GM19351 (cell line): ENCODE results near the gene FGR.

ENCODE experiments used
- ATAC-seq: cut with Tn5 transposase; IDR thresholded peaks from one replicate; pipeline ENCODE4 v1.9.1; 2021; ENCODE audit warnings: mild to moderate bottlenecking, moderate library complexity; ENCODE audit not compliant: unreplicated experiment

The FGR gene

DNA sequence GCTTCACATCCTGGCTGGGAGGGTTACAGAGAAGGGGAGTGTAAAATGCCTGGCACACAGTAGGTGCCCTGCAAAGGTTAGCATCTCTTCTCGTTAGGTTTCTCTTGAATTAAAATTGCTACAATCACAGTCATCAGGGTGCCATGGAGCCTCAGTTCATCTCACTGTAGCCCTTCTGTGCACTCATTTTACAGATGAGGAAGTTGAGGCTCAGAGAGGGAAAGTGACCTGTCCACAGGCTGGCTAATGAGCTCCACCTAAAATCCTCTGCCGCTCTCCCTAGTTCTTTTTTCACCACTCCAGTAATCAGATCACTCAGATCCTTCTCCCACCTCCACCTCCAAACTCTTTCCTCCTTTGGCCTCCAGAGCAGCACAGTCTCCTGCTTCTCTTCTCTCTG lies 17.6 kb downstream of the FGR start:
- ATAC-seq, result no peak

GRCh38 chr1:27616441-27616840 lies 18.5 kb downstream of the FGR start:
- no peak for ATAC-seq

GRCh38 chr1:27615346-27616192 lies 19.4 kb downstream of the FGR start:
- no peak for ATAC-seq

DNA sequence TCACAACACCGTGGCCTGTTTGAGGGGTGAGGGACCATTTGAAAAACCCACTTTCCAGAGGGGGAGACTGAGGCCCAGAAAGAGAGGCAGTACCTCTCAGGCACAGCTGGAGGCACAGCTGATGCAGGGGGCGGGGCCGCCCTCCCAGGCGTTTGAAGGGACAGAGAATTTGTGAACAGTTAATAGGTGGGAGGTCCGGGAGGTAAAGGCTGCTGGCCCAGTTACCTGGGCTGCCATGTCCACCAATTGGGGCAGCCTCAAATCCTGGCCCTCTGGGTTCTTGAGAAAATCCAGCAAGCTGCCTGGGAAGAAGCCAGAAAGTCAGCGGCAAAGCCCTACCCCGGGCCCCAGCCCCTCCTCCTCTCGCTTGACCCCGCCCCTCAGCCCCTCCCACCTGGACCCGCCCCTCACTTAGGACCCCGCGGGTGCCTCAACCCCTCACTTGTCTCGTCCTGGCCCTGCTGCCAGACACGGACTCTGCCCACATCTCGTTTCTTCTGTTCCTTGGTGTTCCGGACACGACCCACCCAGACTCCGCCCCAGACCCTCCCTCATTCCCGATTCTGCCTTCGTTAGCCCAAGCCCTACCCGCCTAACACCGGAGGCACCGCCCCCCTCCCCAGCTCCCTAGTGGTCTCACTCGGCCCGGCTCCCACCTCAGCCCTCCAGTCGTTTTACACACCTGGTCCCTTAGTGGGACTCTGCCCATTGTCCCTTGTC lies 20.2 kb downstream of the FGR start:
- ATAC-seq, result no peak

DNA sequence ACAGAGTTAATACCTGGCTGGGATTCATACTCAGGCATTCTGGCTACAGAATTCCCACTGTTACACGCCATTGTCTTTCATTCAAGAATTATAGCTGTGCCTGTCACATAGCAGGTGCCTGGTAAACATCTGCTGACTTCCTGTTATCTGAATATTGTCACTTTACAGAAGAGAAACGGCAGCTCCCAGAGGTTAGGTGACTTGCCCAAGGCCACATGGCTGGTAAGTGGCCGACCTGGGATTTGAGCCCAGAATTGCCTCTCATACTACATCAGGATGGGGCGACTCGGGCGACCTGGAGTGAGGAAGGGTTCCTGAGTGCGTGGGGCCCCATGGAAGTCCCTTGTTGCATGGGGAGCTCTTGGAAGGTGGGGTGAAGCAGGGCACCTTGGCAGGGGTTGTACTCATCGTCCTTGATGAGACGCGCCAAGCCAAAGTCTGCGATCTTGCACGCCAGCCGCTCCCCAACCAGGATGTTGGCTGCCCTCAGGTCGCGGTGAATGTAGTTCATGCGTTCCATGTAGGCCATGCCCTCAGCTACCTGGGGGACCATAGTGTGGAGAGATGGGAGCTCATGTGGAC lies 20.9 kb downstream of the FGR start:
- no peak for ATAC-seq

DNA sequence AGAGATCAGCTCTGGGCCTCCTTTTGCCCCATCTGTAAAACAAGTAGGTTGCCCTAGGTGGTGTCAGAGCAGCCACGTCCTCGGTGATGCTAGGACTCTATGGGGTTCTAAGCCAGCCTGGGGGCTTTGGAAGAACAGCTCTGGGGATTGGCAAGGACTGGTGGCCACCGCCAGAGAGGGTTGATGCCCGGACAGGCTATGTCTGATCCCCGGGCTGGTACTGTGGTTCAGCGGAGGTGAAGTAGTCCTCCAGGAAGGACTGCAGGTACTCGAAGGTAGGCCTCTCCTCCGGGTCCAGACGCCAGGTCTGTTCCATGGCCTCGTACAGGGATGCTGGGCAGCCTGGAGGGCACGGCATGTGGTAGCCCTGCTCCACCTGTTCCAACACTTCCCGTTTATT lies 22.3 kb downstream of the FGR start:
- no peak for ATAC-seq

DNA sequence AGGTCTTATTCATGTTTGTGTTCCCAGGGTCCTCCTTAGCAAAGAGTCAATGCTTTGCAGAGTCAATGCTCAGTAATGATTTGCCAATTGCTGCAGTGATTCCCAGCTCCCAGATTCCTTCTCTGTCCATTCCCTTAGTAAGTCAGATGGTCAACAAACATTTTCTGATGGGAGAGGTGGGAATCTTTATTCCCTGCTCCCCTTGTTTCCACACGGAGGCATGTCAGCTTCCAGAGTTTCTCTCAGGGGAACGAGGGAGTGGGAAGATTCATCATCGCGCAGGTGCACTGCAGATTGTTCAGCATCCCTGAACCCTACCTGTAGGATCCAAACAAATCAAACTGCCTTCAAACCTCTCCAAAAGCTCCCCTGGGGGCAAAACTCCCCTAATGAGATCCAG lies 23.5 kb downstream of the FGR start:
- ATAC-seq, result no peak

DNA sequence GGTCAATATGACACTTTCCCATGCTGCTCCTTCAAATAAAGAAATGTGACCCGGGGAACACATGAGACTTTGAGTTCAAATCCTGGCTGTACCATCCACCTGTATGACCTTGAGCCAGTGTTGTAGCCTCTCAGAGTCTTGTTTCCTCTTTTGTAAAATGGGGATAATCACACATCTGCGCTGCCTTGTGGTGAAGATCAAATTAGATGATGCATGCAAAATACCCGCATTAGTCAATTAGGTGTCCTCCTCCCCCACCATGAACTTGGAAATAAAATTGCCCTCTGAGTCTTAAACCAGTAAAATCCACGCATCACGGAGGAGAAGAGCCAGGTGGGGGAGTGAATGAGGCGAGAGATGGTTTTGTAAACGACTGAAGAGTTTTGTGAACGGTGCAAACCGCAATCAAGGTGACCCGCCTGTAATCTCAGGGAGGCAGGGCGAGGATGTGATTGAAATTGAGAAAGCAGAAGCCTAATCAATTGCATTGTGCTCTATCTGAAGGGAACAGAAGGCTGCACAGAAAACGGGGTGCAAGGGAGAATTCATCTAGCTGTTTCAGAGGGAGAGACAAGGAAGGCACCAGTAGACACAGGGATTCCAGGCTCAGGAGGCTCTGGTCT lies 25.3 kb downstream of the FGR start:
- no peak for ATAC-seq

DNA sequence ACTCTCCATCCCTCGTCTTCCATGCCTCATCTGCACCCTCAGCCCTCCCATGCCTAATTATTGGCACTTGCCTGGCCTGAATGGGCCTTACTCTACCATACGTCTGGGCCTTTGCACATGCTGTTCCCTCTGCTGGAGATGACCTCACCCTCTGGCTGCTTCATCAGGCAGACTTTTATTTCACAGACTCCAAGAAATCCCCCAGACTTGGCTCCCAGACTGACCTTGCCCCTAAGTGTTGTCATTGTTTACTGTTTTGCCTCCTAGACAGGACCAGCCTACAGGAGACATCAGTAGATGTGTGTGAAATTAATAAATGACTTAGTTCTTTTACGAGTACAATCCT lies 25.8 kb downstream of the FGR start:
- no peak for ATAC-seq

- ATAC-seq, result no peak
Measured at GRCh38 chr1:27607239-27607804, 27.7 kb downstream of the FGR start.

DNA sequence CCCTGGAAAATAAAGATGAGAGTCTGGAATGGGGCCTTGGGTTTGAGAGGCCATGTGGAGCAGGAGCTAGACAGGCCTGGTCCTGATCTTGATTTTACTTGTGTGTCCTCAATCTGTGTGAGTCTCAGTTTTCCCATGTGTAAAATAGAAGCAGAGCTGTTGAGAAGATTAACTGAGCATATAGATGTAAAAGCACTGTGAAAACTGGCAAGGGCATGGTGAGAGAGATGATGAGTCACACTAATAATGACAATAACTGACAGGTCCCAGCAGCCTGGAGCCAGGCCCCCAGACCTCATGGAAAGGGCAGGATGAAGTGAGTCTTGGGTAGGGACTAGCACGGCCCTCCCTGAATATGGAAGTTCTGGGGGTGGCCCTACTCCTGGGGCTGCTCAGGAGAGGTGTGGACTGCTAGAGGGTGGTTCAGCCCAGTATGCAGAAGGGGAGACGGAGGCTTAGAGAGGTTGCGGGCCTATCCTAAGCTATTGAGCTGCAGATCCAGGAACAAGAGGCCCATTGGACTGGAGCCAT lies 28.2 kb downstream of the FGR start:
- no peak for ATAC-seq

DNA sequence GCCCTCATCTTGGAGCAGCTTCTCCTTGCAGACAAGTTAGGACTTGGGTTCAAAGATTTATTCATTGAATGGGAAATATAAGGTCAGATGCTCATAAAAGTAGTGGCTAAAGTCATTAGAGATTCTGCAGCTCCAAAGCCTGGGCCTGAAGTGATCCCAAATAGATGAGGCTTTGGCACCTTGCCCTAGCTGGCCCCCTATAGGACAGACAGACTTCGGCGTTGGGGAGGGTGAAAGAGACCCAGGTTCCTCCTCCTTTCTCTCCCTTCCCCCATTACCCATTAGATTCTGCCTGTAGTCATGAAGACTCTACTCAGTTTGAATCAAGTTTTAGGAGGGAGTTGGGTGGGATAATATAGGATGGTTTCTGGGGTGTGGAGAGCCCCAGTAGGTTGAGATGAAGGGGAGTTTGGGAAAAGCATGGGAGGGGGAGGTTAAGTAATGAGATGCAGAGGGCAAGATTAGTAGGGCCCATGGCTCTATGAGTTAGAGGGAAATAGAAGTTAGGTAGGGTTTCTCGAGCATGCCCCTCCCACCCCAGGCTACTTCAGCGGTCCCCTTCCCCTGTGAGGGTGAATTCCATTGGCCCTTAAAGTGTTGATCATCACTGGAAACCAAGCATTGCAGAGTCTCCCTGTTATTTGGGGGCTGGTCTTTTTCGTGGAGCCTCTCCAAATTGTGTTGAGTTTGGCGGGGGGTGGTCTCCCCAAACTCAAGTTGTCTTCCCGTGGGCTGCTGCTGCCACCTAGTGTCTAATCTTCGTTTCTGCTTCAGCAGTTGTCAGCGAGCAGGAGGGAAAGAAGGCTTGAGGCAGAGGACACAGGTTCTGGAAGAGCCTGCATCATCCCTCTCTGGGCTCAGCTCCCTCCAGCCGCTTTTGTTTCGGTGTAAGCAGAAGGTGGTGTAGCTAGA lies 28.9 kb downstream of the FGR start:
- no peak for ATAC-seq

- no peak for ATAC-seq
Measured at GRCh38 chr1:27605300-27605766, 29.7 kb downstream of the FGR start.

DNA sequence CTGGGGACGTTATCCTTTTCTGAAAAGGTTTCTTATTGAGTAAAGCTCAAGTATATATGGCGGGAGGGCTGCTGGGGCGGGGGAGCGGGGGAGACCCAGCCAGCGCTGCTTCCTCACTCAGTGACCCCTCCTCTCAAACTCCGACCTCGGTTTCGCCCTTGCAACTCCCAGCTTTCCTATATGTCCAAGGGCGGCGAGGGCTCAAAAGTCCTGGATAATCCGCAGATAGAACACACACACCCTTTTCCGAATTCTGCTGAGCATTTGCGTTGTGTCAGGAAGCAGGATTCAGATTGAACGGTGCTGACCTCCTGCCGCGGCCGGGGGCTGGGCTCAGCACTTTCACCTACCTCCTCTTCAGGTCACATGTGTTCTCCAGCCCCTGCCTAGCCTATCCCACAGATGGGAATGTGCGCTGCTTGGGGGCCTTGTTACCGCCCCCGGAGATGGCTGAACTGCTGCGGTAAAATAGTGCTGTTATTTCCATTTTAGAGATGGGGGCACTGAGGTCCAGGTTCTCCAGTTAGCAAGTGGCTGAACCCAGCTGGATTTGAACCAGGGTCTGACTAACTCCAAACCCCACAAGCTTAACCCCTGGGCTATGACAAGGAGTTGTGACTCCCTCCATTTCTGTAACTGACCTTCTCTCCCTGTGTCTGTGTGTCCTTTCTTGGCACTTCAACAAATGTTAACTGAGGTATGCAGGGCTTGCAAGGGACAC lies 30.2 kb downstream of the FGR start:
- no peak for ATAC-seq

DNA sequence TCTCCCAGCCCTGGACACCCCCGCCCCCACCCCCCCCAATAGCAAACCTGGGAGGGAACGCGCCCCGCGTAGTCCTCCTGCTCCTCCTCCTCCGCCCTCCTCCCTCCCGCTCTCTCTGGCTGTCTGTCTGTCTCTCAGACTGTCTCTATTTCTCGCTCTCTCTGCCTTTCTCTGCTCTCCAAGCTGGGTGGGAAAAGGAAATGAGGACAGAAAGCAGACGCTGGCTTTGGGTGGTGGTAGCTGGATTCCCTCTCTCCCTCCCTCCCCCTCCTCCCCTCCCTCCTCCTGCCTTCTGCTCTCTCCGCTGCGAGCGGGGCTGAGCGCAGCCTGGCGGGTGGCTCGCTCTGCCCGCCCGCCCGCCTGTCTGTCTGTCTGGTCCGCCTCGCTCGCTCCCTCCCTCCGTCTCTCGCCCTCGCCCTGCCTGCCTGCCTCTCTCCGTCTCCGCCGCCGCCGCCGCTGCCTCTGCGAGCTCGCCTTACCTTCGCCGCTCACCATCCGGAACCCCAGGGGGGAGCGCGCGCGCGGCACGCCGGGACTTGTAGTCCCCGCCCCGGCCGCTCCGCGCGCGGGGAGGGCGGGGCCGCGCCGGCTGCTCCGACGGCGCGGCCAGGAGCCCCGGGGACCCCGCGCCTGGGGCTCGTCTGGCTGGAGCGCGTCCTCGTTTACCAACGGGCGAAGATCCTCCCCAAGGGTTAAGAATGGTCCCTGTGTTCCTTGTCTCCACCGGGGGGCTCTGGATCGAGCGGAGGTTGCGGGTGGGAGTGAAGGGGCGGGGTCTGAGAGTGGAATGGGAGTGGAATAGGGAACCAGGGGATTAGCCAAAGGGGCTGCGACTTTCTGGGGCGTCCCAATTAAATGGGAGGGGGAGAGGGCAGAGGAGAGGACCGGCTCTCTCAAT lies 31.1 kb downstream of the FGR start, which contains the start of gene AHDC1:
Gene AHDC1, minus strand, starts transcription at position 464 of the 898 bp plus-strand sequence. CDS start 52,029 bp downstream, outside the sequence.
- peak; percentile 54 for ATAC-seq

DNA sequence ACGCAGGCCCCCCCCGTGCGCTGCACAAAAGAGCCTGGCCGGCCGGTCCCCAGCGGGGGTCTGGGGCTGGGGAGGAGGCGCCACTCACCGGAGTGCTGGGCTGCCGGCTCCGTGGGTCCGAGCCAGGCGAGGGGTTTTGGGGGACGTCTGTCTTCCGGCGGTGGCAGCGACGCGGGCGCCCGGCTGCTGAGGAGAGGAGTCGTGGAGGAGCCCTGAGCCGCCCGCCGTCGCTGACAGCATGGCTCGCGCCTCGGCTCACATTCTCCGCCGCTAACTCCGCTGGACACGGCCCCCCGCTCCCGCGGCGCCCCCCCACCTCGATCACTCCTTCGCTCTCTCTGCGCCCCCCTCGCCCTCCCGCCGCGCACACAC lies 31.7 kb downstream of the FGR start:
- no peak for ATAC-seq

- ATAC-seq, result no peak
Measured at GRCh38 chr1:27602462-27603308, 32.3 kb downstream of the FGR start.
